ENCODE results near the gene DNAJC1.

Gene DNAJC1

DNA sequence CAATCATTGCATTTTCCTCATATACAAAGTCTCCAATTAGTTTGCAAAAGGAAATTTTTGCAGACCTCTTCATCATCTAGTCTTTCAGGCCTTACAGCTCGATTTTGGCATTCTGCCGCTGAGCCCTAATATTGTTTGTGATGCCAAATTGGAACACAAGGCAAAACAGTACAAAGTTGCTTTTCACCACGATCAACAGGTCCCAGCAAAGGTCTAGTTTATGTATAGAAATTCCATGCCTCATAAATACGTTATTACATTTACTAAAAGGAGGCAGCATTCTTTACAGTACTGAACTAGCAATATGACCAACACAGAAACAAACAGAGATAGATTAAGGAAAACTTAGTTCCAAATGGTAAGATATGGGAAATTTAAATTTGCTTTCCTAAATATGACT is 7.0 kb upstream of the DNAJC1 start:
- DNase-seq (ENCODE audit: low read depth in 2 of 3, low spot score in 2 of 3), result no peak

GRCh38 chr10:22006379-22006884 is 2.9 kb upstream of the DNAJC1 start:
- no peak for DNase-seq (ENCODE audit: low read depth in 2 of 3, low spot score in 2 of 3)

DNA sequence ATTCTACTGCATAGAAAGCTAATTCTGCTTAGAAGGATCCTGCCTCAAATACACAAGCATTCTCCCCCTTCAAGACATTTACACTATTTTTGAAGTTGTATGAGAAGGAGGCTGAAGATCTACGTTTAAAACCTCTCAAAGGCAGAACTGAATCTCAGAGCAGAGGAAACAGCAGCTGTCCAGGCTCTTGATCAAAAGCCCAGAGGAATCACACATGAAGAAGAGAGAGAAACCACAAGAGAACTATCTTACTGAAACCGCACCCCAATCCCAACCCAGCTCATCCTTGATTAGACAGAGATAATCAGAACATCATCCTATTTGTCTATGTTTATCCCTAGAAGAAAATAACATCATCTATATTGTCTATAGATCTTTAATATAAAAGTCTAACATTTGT is 2.2 kb upstream of the DNAJC1 start:
- no peak for DNase-seq (ENCODE audit: low read depth in 2 of 3, low spot score in 2 of 3)

- DNase-seq (ENCODE audit: low read depth in 2 of 3, low spot score in 2 of 3), result no peak
Measured at GRCh38 chr10:22003964-22004281, 393 bp upstream of the DNAJC1 start.

GRCh38 chr10:22002591-22003176 is 846 bp downstream of the DNAJC1 start:
- DNase-seq (ENCODE audit: low read depth in 2 of 3, low spot score in 2 of 3), result no peak

DNA sequence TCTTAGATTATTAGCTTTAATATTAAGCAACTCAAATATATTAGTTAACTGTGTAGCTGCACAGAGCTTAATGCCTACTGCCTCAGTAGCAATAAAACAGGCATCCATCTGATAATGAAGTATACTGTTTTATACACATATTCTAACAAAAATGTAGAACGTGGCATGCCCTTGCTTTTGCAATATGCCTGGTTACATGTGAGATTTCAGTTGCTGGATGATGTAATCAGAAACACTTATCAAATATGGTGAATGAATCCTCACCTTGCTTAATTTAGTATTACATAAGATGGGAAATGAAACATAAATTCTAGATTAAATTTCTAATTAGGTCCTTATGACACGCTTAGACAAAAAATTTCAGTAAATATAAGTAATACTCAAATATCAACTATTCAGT is 8.0 kb downstream of the DNAJC1 start:
- no peak for DNase-seq (ENCODE audit: low read depth in 2 of 3, low spot score in 2 of 3)

DNA sequence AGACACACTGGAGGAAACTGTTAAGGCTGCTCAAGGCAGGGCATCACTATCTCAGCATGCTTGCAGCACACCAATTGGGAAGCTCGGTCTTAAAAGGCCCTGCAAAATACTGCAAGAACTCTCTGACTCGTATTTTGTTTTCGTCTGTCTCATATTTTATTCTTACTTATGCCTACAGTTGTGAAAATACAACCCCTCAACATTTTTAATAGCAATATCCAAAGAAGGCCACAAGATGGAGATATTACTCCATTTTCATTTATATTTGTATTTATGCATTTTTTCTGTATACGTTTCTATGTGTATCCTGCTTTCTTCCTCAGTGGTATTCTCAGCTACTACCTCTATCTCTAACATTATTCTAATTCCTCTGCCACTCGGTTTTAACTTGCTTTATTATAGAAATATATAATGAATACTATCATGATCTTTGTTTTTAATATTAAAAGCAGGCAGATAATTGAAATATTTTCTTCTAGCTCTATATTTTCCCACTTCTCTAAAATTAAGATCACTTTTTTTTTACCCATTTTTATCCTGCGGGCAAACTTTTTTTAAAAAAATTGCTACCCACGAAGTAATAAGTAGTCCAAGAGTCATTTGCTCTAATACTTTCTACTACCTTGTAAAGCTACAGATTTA is 10.0 kb downstream of the DNAJC1 start:
- DNase-seq (ENCODE audit: low read depth in 2 of 3, low spot score in 2 of 3), result no peak

DNA sequence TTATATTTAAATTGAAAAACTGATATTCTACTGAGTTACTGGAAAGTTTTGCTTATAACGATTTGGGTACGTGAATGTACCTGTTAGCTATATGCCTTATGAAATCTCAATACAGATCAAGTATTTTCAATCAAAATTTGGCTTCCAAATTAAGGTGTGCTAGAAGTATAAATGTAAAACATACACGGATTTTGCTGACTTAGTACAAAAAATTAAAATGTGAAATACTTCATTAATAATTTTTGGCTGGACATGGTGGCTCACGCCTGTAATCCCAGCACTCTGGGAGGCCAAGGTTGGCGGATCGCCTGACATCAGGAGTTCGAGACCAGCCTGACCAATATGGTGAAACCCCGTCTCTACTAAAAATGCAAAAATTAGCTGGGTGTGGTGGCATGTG is 11.7 kb downstream of the DNAJC1 start:
- no peak for DNase-seq (ENCODE audit: low read depth in 2 of 3, low spot score in 2 of 3)

DNA sequence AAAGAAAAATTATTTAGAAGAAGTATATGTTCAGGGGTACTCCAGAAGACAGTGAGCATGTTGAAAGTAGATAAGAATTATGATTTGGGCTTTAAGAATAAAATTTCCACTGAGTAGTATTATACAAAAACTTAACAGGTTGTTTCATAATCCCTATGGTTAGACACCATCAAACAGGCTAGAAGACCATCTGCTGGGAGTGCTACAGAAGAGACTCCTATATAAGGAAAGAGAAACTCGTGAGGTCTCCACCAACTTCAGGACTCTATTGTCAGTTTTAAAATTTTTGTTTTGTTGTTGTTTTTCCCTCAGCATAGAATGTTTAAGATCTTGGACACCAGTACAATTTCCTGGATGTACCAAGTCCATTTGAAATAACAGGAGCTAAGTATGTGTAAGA is 13.1 kb downstream of the DNAJC1 start:
- DNase-seq (ENCODE audit: low read depth in 2 of 3, low spot score in 2 of 3), result no peak

GRCh38 chr10:21989453-21990154 is 13.9 kb downstream of the DNAJC1 start:
- DNase-seq (ENCODE audit: low read depth in 2 of 3, low spot score in 2 of 3), result no peak

DNA sequence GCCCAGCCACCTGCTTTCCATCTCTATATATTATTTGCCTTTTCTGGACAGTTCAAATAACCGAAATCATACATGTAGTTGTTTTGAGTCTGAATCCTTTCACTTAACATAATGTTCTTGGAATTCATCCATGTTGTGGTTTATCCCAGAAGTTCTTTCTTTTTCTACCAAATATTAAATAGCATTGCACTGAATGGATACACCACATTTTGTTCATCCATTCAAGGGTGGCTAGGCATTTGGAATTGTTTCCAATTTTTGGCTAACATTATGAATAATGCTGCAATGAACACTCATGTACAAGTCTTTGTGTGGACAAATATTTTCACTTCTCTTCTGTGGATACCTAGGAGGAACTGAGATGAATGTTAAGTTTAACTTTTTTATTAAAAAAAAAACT is 18.0 kb downstream of the DNAJC1 start:
- no peak for DNase-seq (ENCODE audit: low read depth in 2 of 3, low spot score in 2 of 3)

DNA sequence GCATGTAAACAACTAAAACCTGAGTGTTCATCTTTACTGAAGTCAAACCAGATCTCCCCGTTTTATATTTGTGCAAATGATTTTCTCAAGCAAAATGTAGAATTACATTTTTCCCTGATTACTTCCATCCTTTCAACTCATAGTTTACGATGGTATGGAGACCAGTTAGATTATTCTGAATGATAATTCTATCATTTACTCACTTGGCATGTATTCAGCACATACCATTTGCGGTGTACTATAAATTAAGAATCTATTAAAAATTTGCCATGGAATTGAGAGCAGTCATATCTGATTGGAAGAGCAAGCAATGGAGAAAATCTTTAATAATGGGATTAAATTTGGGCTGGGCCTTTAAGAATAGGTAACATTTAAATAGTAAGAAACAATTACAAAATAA is 22.4 kb downstream of the DNAJC1 start:
- DNase-seq (ENCODE audit: low read depth in 2 of 3, low spot score in 2 of 3), result no peak

DNA sequence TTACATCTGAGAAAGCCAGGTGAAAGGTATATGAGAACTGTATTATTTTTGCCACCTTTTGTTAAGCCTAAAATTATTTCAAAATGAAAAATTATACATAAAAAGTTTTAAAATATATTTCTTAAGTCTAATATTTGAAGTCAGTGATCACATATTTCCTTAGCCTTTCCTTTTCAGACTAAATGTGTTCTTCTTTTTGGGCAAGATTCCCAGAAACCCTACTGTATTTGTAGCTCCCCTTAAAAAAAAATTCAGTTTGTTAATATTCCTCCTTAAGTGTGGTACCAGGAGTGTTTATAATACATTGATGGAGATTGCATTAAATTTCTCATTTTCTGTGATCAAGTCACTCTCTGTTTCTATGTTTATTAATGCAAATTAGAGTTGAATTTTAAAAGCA is 22.8 kb downstream of the DNAJC1 start:
- no peak for DNase-seq (ENCODE audit: low read depth in 2 of 3, low spot score in 2 of 3)

DNA sequence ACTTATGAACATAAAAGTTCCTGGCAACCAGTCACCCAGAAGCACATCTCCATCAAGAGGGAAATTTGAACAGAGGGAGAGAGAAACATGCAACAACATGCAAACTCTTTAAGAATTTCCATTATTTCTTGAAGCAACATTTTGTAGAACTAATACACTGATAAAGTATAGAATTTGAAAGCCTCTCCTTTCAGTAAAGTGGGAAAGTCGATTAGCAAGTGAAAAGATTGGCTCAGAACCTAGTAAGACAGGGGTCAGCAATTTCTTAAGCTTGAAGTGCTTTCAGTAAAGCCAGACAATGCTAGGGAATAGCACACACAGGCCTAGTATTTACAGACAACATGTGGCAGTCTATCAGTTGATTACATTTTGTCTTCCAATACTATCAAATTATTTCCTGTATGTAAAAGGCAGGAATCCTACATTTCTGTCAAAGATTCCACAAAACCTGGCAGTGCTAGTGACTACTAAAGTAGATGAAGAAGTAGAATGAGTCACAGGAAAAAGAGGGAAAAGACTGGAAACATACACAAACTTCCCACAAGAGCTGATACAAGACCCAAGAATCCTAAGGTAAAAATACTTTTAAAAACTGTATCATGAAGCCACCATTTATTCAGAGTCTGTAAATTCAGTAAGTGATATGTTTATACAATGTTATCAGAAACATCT is 25.2 kb downstream of the DNAJC1 start:
- DNase-seq (ENCODE audit: low read depth in 2 of 3, low spot score in 2 of 3), result no peak

GRCh38 chr10:21976739-21977138 is 26.8 kb downstream of the DNAJC1 start:
- DNase-seq (ENCODE audit: low read depth in 2 of 3, low spot score in 2 of 3), result no peak

DNA sequence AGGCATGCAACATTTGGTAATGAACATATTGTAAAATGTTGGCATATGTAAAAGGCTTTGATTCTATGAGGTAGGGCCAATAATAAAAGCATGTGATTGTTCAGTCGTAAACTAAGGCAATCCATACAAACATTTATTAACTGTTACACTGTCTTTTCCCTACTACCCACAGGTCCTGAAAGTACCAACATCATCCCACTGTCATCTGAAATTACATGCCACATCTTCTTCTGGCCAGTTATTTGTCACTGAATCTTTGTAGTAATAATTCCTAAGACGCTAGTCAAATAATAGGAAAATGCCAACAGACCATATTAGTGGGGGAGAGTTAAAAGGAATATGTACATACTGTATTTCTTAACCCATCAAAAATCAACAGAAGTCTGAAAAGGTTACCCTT is 27.2 kb downstream of the DNAJC1 start:
- no peak for DNase-seq (ENCODE audit: low read depth in 2 of 3, low spot score in 2 of 3)

- DNase-seq (ENCODE audit: low read depth in 2 of 3, low spot score in 2 of 3), result no peak
Measured at GRCh38 chr10:21975378-21975990, 28.0 kb downstream of the DNAJC1 start.

GRCh38 chr10:21972584-21972983 is 30.9 kb downstream of the DNAJC1 start:
- DNase-seq (ENCODE audit: low read depth in 2 of 3, low spot score in 2 of 3), result no peak

- DNase-seq (ENCODE audit: low read depth in 2 of 3, low spot score in 2 of 3), result no peak
Measured at GRCh38 chr10:21969326-21970287, 33.9 kb downstream of the DNAJC1 start.

DNA sequence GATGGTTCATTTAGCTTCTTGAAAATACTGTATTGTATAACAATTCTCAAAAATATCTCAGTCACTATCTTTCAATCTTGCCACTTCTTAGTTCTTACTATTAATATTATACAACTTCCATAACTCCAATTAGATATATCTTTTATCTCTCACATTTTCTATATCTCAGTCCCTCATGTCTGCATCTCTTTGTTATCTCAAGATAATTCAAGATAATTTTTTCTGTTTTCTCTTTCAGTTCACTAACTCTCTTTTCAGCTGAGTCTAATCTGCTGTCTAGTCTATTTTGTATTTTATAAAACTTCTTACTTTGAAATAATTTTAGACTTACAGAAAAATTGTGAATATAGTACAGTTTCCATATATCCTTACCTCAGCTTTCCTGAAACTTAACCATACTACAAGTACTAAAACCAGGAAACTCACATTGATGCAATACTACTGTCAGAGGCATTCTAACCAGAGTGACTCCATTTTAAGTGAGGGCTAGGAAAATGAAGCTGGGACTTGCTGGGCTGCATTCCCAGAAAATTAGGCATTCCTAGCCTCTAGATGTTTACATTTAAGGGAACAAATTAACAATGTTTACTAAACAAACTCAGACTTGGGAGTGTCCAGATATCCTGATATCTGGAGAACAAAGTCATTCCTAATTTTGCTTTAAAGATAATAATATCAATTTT is 38.4 kb downstream of the DNAJC1 start:
- no peak for DNase-seq (ENCODE audit: low read depth in 2 of 3, low spot score in 2 of 3)
